HG03460 (cell line): ENCODE data around the gene ITPRID1.
"Not testable (repeated sequence)": the region's sequence is repeated elsewhere in the genome, so short reads cannot be mapped to it uniquely, and the experiment has no call there.

Experiments used
- ATAC-seq: cut with Tn5 transposase; IDR thresholded peaks from one replicate; pipeline ENCODE4 v1.9.1; 2021; ENCODE audit not compliant: unreplicated experiment

ITPRID1 gene

GRCh38 chr7:31513790-31514189 is at the start of gene ITPRID1:
TSS of gene ITPRID1 (plus strand) at chr7:31514090. CDS start at chr7:31553025, 38,935 bp downstream.
- ATAC-seq, result no peak

- no peak for ATAC-seq
Observed at GRCh38 chr7:31464601-31465000, 49.3 kb upstream of the ITPRID1 start.

GRCh38 chr7:31465285-31465684 is 48.6 kb upstream of the ITPRID1 start:
- ATAC-seq, result no peak

DNA sequence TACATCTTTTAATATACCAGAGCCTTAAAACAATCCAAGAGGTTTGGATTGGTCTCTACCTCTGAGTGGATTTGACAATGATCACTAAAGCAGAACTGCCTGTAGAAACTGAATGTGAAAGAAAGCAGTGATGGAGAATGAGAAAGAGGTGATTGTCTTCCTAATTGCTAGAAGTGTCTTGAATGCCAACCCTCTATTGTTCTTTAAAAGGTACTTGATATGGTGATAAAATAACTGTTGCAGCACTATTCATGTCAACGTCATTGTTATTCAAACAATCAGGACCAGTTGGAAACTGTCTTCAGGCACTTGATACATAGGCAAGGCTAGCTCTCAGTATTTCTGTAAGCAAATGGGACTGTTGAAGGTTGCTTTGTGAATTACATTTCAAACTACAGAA is 47.9 kb upstream of the ITPRID1 start:
- ATAC-seq, result no peak

GRCh38 chr7:31470883-31471282 is 43.0 kb upstream of the ITPRID1 start:
- not testable (repeated sequence) for ATAC-seq

DNA sequence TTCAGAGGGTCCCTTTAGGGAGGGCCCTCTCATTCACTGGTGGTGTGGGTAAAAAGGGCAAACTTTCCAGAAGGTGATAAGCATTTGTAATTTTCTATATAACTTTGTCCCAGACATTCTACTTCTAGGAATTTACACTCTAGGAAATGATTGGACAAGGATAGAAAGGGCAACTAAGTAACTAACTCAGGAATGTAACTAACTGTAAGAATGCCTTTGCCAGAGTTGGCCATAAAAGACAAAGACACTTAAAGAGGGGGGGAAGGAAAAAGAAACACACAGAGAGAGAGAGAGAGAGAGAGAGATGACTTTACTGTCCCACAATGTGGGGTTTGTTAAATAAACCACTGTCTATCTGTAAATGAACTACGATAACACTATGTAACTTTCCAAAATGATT is 38.5 kb upstream of the ITPRID1 start:
- no peak for ATAC-seq

- no peak for ATAC-seq
Observed at GRCh38 chr7:31476073-31476745, 37.7 kb upstream of the ITPRID1 start.

- ATAC-seq, result no peak
Observed at GRCh38 chr7:31476941-31477677, 36.8 kb upstream of the ITPRID1 start.

DNA sequence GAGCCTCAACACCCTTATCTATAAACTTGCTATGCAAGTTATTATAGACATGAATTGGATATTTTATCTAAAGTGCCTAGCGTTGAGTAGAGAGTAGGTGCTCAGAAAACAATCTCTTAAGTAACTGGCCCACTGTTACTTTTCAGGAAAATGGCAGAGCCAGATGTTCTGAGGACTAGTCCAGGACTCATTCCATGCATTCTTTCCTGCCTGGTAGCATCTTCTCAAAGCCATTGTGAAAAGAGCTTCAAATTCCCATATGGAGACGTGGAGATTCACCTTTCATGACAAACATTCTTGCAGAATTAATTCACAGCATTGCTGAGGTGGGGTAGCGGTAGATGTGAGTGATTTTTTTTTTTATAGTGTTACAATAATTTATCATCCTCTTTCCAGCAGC is 35.9 kb upstream of the ITPRID1 start:
- no peak for ATAC-seq

DNA sequence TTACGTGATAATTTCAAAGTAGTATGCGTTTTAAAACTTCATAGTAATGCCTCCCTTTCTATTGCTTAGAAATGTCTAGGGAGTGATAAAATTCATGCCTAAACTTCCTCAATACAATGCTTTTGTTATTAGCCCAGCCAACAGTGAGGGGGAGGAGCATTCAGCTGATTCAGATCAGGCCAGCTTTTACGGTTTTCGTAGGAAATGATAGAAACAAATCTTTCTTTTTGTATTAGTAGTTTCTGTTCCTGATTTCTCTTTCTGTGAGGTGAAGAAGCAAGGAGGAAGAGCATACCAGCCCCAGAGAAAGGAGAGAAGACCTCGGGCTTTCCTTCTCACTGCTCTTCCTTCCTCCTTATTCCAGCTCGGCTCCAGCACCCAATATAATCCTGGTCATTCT is 35.2 kb upstream of the ITPRID1 start:
- peak; percentile 72 for ATAC-seq

- no peak for ATAC-seq
Observed at GRCh38 chr7:31487071-31487470, 26.8 kb upstream of the ITPRID1 start.

DNA sequence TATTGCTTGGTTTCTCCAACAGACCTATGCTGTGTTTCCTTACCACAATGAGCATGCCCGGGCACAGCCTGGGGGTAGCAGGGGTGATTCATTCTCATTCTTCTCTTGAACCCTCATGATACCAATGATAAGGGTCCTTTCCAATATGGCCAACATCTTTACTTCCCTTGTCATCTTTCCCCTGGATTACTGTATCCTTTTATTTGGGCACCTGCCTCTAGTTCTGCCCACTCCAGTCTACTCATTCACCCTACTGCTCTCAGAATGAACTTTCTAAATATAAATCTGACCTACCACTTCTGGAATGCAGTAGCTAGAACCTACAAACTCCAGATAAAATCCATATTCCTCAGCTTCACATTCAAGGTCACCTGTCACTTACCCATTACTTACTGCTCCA is 26.4 kb upstream of the ITPRID1 start:
- ATAC-seq, result no peak

DNA sequence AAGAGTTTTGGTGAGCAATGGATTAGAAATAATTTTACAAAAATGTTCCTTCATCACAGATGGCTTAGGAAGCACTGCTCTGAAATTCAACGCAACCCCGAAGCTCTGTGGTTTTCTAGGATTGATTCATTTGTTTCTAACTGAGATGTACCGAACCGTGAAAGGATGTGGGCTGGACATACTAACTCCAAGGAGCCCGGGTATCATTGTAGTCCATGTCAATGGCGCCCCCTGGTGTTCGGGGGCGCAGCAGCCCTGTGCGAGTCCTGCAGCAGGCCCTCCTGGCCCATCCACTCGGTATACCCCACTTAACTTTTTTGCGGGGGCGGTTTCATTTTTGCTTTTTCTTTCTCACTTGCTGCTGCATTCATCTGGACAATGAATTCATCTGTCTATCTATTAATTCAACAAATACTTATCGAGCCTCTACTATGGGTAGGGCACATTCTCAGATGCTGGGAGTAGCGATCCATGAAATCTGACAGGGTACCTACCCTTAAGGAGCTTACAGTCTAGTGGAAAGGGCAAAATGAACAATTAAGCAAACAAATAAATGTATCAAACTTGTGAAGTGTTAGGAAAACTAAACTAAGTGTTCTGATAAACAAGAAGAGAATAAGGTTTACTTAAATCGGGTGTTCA is 25.2 kb upstream of the ITPRID1 start:
- peak; percentile 95 for ATAC-seq

- no peak for ATAC-seq
Observed at GRCh38 chr7:31490796-31491314, 23.0 kb upstream of the ITPRID1 start.

- no peak for ATAC-seq
Observed at GRCh38 chr7:31492086-31492485, 21.8 kb upstream of the ITPRID1 start.

GRCh38 chr7:31493714-31494181 is 20.1 kb upstream of the ITPRID1 start:
- ATAC-seq, result no peak

DNA sequence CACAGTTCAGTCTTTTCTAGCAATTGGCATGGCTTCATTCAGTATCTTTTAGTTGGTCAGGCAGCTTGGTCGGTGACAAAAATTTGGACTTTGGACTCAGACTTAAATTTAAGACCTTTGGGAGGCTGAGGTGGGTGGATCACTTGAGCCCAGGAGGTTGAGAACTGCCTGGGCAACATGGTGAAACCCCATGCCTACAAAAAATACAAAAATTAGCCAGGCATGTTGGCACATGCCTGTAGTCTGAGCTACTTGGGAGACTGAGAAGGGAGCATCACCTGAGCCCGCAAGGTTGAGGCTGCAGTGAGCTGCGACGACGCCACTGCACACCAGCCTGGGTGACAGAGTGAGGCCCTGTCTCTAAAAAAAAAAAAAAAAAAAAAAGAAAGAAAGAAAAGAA is 19.5 kb upstream of the ITPRID1 start:
- ATAC-seq, result no peak

GRCh38 chr7:31495653-31496052 is 18.2 kb upstream of the ITPRID1 start:
- ATAC-seq, result no peak

- no peak for ATAC-seq
Observed at GRCh38 chr7:31497516-31497915, 16.4 kb upstream of the ITPRID1 start.

GRCh38 chr7:31500656-31501055 is 13.2 kb upstream of the ITPRID1 start:
- ATAC-seq, result no peak

DNA sequence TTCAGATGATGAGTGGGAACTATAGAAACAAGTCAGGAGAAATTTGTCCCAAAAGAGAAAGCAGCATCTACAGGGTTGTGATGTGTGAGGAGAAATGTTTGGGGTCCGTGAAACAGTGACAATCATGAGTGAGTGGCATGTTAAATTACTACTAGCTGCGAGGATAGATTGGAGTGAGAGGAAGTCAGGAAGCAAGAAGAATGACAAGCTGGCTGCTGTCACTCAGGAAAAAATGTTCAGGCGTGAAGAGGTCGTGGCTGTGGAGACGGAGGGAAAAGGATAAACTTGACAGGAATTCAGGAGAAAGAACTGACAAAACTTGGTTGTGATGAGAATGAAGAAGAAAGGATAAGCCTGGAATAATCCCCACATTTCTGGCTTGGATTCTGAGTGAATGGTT is 5.1 kb upstream of the ITPRID1 start:
- ATAC-seq, result no peak

DNA sequence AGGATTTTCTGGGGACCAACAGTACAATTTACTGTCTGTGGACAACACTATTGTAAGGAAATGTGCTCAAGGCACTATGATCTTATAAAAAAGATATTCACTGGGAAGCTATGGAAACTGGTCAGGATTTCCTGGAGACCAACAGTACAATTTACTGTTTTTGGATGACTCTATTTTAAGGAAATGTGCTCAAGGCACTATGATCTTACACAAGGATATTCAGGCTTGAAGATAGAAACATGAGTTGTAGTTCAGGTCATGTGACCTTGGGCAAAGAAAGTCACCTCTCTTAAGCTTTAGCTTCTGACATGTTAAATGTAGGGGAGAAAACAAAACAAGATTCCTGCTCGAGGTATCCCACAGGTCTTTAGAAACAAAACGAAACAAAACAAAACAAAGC is 1.7 kb upstream of the ITPRID1 start:
- no peak for ATAC-seq
